ENCODE data around the gene PTH2.

The PTH2 gene

DNA sequence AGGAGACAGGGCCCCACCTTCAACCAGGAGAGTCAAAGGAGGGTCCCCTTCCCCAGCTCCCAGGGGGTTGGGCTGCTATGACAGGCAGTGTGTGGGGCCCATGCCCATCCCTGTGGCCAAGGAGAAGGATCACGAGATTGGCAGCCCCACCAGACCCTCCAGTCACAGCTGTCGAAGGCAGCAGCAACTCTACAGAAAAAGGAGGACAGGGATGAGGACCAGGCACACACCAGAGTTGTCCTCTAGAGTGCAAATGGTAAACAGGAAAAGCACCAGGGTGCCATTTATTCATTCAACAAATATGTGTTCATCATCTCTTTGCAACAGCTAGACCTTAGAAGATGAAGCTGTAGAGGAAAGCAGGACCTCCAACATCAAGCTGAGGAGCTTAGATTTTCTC lies 4.1 kb downstream of the PTH2 start:
- no peak overlapping the region for H3K4me3 ChIP-seq (ENCODE audit: low read depth, low read length)
- TF ChIP-seq, protein P1, sequence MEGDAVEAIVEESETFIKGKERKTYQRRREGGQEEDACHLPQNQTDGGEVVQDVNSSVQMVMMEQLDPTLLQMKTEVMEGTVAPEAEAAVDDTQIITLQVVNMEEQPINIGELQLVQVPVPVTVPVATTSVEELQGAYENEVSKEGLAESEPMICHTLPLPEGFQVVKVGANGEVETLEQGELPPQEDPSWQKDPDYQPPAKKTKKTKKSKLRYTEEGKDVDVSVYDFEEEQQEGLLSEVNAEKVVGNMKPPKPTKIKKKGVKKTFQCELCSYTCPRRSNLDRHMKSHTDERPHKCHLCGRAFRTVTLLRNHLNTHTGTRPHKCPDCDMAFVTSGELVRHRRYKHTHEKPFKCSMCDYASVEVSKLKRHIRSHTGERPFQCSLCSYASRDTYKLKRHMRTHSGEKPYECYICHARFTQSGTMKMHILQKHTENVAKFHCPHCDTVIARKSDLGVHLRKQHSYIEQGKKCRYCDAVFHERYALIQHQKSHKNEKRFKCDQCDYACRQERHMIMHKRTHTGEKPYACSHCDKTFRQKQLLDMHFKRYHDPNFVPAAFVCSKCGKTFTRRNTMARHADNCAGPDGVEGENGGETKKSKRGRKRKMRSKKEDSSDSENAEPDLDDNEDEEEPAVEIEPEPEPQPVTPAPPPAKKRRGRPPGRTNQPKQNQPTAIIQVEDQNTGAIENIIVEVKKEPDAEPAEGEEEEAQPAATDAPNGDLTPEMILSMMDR (IDR thresholded peaks at IDR 0.05; ENCODE audit: borderline replicate concordance, insufficient read depth, low read depth, low read length) = no peak

DNA sequence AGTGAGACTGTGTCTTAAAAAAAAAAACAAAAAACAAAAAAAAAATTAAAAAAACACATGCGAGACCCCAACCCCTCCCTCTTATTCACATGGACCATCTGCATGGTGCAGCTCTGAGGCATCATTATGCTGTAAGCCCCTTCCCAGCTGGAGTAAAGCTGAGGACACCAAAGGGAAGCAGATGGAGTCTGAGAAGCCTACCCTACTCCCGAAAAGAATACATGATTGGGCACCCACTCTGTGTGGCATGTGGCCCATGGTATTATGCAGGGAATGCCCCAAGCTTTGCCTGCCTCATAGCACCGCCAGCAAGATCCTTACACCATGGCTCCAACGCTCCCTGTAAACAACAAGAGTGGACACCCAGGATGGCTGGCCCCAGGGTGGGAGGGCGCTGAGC lies 4.7 kb downstream of the PTH2 start:
- TF ChIP-seq, protein P1 (IDR thresholded peaks at IDR 0.05; ENCODE audit: borderline replicate concordance, insufficient read depth, low read depth, low read length) = no peak
- H3K4me3 ChIP-seq (ENCODE audit: low read depth, low read length) = no peak overlapping the region

DNA sequence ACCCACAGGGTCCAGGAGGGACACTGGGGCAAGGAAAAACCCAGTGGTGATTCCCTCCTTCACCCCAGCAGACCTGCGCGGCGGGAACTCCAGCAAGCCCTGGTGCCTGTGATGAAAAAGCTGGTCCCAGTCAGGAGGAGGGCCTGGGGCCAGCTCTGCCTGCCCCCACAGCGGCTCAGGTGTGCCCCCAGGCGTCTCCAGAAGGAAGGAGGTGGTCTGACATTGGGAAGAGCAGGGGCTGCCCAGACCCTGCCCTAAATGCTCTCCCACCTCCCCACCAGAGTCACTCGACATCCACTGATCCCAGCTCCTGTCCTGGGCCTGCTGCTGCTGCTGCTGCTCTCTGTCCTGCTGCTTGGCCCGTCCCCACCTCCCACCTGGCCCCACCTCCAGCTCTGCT lies 6.2 kb downstream of the PTH2 start:
- H3K4me3 ChIP-seq (ENCODE audit: low read depth, low read length) = no peak overlapping the region
- TF ChIP-seq, protein P1 (IDR thresholded peaks at IDR 0.05; ENCODE audit: borderline replicate concordance, insufficient read depth, low read depth, low read length) = no peak

DNA sequence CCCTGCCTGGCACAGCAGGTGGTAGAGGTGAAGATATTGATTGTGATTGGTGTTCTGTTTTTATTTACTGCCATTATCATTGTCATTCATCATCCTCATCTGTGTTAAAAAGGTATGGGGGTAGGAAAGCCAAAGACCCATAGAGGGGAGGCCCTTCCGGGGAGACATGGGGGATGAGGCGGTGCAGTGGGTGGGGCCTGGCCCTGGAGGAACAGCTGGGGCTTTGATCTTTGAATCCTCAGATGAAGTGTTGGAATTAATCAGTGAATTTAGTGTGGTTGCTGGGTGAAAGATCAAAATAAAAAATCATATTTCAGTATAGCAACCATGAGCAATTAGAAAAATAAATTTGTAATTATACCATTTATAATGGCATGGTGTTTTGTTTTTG lies 7.4 kb downstream of the PTH2 start:
- TF ChIP-seq, protein P1 (IDR thresholded peaks at IDR 0.05; ENCODE audit: borderline replicate concordance, insufficient read depth, low read depth, low read length) = no peak
- H3K4me3 ChIP-seq (ENCODE audit: low read depth, low read length) = no peak overlapping the region

DNA sequence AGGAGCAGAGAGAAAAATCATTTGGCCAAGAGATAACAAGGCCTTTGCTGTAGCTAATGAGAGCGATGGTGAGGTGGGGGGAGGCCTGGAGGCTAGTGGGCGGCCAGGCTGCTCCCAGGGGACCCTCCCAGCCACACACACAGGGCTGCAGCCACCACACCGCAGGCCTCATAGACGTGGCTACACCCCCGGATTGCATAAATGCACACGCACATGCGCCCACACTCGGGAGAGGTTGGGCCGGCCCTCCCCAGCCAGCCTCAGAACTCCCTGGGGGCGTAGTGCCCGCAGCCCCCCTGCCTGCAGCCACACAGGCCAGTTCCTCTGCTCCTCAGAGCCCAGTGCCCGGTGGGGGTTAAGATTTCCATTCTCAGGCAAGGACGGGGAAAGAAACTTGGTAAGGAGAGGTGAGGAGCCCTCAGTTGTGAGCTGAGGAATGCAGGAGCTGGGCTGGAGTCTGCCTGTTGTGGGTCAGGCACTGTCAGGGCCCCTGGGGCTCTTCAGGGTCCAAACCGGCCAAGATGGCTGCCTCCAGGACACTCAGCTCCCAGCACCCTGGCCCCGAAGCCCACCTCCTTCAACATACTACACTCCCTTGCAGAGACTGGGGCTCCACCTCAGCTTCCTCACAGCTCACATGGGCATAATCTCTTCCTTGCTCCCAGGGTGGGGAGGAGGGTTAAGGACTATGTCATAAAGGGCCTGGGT lies 8.0 kb downstream of the PTH2 start:
- no peak overlapping the region for H3K4me3 ChIP-seq (ENCODE audit: low read depth, low read length)
- TF ChIP-seq, protein P1 (IDR thresholded peaks at IDR 0.05; ENCODE audit: borderline replicate concordance, insufficient read depth, low read depth, low read length) = no peak

DNA sequence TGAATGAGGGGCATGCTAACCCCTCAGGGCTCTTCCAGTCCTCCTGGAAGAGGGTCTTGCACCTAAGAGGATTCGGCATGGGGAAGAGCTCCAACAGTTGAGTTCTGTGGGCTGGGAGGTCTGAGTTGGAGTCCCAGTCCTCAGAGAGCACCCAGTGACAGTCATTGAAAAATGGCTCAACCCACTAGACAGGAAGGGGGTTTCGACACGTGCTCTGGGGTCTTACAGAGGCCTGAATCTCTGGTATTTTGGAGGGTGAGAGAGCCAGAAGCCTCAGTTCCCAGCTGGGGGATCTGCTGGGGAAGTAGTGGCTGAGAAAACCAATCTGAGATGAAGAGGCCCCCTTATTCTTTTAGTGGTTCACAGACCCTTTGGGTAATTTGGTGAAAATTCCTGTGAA lies 9.0 kb downstream of the PTH2 start:
- TF ChIP-seq, protein P1 (IDR thresholded peaks at IDR 0.05; ENCODE audit: borderline replicate concordance, insufficient read depth, low read depth, low read length) = no peak
- no peak overlapping the region for H3K4me3 ChIP-seq (ENCODE audit: low read depth, low read length)

DNA sequence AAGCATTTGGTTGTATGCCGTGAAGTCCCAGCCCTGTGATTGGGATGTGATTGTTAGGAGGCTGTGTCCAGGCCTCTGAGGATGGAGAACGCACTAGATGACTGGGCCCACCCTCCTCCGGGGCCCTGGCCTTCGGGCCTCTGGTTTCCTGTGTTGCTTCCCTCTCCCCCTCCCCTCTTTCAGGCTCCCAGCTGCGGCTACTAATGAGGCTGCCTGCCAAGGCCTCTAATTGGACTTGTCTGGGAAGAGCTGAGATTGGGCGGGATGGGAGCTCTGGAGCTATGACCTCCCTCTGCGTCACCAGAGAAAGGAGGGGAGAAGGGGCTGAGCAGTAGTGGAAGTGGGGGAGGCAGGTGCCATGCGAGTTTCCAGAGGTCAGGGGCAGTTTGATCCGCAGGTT lies 9.9 kb downstream of the PTH2 start:
- TF ChIP-seq, protein P1 (IDR thresholded peaks at IDR 0.05; ENCODE audit: borderline replicate concordance, insufficient read depth, low read depth, low read length) = no peak

More for the DNA sequence above, 9.9 kb downstream of the PTH2 start:
- no peak overlapping the region for H3K4me3 ChIP-seq (ENCODE audit: low read depth, low read length)

Data from GM12875 (cell line).